SK-N-SH treated with all-trans-retinoic acid at 6 μM for 48 hours (cell line): ENCODE results near the gene AUTS2.

Experiments used
- CSDC2 ChIP-seq: fragments of 250-450 bp; sonication (Bioruptor Pico); IDR thresholded peaks from 2 replicates; pipeline ENCODE4 v1.5.0; 2020; ENCODE audit warnings: mild to moderate bottlenecking, moderate library complexity
- PATZ1 ChIP-seq: fragments of 250-450 bp; sonication (Bioruptor Pico); IDR thresholded peaks from 2 replicates; pipeline ENCODE4 v1.8.0; 2020; ENCODE audit warnings: mild to moderate bottlenecking, moderate library complexity, borderline replicate concordance
- RARB ChIP-seq: fragments of 250-450 bp; sonication (Bioruptor Pico); IDR thresholded peaks from 2 replicates; pipeline ENCODE4 v1.8.0; 2021; ENCODE audit warnings: mild to moderate bottlenecking, moderate library complexity
- TCF4 ChIP-seq: fragments of 250-450 bp; sonication (Bioruptor Pico); IDR thresholded peaks from 2 replicates; pipeline ENCODE4 v1.8.0; 2021; ENCODE audit warnings: mild to moderate bottlenecking, moderate library complexity, borderline replicate concordance
- TOX ChIP-seq: fragments of 250-450 bp; sonication (Bioruptor Pico); IDR thresholded peaks from 2 replicates; pipeline ENCODE4 v1.8.0; 2021; ENCODE audit warnings: mild to moderate bottlenecking, moderate library complexity, borderline replicate concordance
- ZC3H10 ChIP-seq: fragments of 250-450 bp; sonication (Bioruptor Pico); IDR thresholded peaks from 2 replicates; pipeline ENCODE4 v1.5.1; 2021; ENCODE audit warnings: mild to moderate bottlenecking, moderate library complexity
- ZFP3 ChIP-seq: fragments of 250-450 bp; sonication (Bioruptor Pico); IDR thresholded peaks from 2 replicates; pipeline ENCODE4 v1.5.0; 2020; ENCODE audit warnings: mild to moderate bottlenecking, moderate library complexity
- ZFP30 ChIP-seq: fragments of 450-650 bp; formaldehyde crosslinking; IDR thresholded peaks from 2 replicates; pipeline ENCODE4 v1.5.0; 2022; ENCODE audit warnings: mild to moderate bottlenecking, moderate library complexity
- ZNF8 ChIP-seq: fragments of 450-650 bp; formaldehyde crosslinking; IDR thresholded peaks from 2 replicates; pipeline ENCODE4 v1.5.0; 2020; ENCODE audit warnings: mild to moderate bottlenecking, moderate library complexity
- TF ChIP-seq, protein P1 (sequence below): fragments of 250-450 bp; sonication (Bioruptor Pico); IDR thresholded peaks from 2 replicates; pipeline ENCODE4 v1.8.0; 2021; ENCODE audit warnings: low read depth, mild to moderate bottlenecking, moderate library complexity, borderline replicate concordance

- no peak for TF ChIP-seq ZC3H10 (CRISPR knock-in tag)
- TF ChIP-seq TCF4 = no peak
- TF ChIP-seq TOX (CRISPR knock-in tag) = no peak
- no peak for TF ChIP-seq RARB
- TF ChIP-seq PATZ1 = no peak
- no peak for TF ChIP-seq CSDC2 (CRISPR knock-in tag)
- TF ChIP-seq, protein P1, sequence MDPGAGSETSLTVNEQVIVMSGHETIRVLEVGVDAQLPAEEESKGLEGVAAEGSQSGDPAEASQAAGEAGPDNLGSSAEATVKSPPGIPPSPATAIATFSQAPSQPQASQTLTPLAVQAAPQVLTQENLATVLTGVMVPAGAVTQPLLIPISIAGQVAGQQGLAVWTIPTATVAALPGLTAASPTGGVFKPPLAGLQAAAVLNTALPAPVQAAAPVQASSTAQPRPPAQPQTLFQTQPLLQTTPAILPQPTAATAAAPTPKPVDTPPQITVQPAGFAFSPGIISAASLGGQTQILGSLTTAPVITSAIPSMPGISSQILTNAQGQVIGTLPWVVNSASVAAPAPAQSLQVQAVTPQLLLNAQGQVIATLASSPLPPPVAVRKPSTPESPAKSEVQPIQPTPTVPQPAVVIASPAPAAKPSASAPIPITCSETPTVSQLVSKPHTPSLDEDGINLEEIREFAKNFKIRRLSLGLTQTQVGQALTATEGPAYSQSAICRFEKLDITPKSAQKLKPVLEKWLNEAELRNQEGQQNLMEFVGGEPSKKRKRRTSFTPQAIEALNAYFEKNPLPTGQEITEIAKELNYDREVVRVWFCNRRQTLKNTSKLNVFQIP (CRISPR knock-in tag) = no peak
- no peak for TF ChIP-seq ZFP30 (CRISPR knock-in tag)
- no peak for TF ChIP-seq ZFP3 (CRISPR knock-in tag)
- TF ChIP-seq ZNF8 (CRISPR knock-in tag) = no peak
Observed at GRCh38 chr7:70680743-70681468, 1082.6 kb downstream of the AUTS2 start.
